ENCODE measurements around the gene PPFIA2.

DNA sequence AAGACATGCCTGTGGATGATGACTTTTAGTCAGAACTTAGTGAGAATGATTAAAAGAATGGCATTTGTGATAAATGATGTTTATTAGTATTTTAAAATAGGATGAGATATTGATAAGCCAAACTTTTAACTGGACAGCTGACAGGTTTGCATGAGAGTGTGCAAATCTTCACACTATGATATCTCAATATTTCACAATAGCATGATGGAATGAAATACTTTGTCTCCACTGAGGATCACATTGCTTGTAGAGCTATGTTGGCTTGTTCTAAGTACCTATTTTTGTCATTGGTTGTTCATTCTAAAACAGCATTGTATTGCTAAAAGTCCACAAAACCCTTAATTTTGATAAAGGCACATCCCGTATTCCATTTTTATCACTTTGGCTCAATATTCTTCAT, 359.1 kb downstream of the PPFIA2 start:
- no peak for TF ChIP-seq EZH2 (IDR thresholded peaks at IDR 0.05; ENCODE audit: borderline replicate concordance, low read length)
- TF ChIP-seq, protein P1, sequence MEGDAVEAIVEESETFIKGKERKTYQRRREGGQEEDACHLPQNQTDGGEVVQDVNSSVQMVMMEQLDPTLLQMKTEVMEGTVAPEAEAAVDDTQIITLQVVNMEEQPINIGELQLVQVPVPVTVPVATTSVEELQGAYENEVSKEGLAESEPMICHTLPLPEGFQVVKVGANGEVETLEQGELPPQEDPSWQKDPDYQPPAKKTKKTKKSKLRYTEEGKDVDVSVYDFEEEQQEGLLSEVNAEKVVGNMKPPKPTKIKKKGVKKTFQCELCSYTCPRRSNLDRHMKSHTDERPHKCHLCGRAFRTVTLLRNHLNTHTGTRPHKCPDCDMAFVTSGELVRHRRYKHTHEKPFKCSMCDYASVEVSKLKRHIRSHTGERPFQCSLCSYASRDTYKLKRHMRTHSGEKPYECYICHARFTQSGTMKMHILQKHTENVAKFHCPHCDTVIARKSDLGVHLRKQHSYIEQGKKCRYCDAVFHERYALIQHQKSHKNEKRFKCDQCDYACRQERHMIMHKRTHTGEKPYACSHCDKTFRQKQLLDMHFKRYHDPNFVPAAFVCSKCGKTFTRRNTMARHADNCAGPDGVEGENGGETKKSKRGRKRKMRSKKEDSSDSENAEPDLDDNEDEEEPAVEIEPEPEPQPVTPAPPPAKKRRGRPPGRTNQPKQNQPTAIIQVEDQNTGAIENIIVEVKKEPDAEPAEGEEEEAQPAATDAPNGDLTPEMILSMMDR (IDR thresholded peaks at IDR 0.05; ENCODE audit: low read length), result no peak
